CD4-positive, alpha-beta memory T cell (primary cell): ENCODE results near the gene RAB36. TPM values are rescaled to one million over a fixed set of nuclear protein-coding genes. Genes with fewer than 3 reads are reported as not detected.
A peak's percentile ranks its signal among the peaks of the same experiment; 100 is the strongest.

Experiments used
- CTCF ChIA-PET: fragments of 350-600 bp; sonication (Branson Sonifier 250); formaldehyde crosslinking; loops from one replicate; lab custom pipeline; 2021; ENCODE audit warnings: inconsistent platforms; ENCODE audit not compliant: partially characterized antibody; lab: Charles Lee
- POLR2A ChIA-PET: fragments of 350-600 bp; sonication (Branson Sonifier 250); formaldehyde crosslinking; loops from one replicate; lab custom pipeline; 2021; ENCODE audit not compliant: partially characterized antibody; lab: Charles Lee
- DNase-seq, 5 donors: peaks; one replicate each; pipeline versions ENCODE4 v3.0.0 to v3.0.0-alpha.2; 2020 to 2022; ENCODE audit warnings: mixed read lengths in 1 of 5
- H3K27ac ChIP-seq: one replicate; pipeline ENCODE4 v1.7.0; 2013; ENCODE audit warnings: low read depth, low read length
- H3K27me3 ChIP-seq: 2 replicates; pipeline ENCODE4 v1.7.0; 2013; ENCODE audit warnings: mild to moderate bottlenecking, low read length, moderate library complexity; ENCODE audit not compliant: insufficient read depth
- H3K36me3 ChIP-seq: 2 replicates; pipeline ENCODE4 v1.7.0; 2013; ENCODE audit warnings: mild to moderate bottlenecking, low read length, moderate library complexity; ENCODE audit not compliant: insufficient read depth
- H3K4me1 ChIP-seq: 2 replicates; pipeline ENCODE4 v1.7.0; 2013; ENCODE audit warnings: mild to moderate bottlenecking, low read length, moderate library complexity; ENCODE audit not compliant: insufficient read depth
- H3K4me3 ChIP-seq, 2 donors: one replicate each; pipeline ENCODE4 v1.7.0; 2013; ENCODE audit warnings: low read length in 2 of 2, mild to moderate bottlenecking in 1 of 2
- H3K9me3 ChIP-seq, 2 donors: one replicate each; pipeline ENCODE4 v1.7.0; 2013; ENCODE audit warnings: low read length in 2 of 2, control low read depth in 1 of 2; ENCODE audit not compliant: control insufficient read depth in 1 of 2
- H3K27ac Mint-ChIP-seq, 7 donors: one replicate each; pipeline ENCODE4 v1.8.0; 2020 to 2021; ENCODE audit warnings: mixed read lengths in 7 of 7, mild to moderate bottlenecking in 6 of 7, inconsistent platforms in 3 of 7, moderate library complexity in 3 of 7
- H3K27me3 Mint-ChIP-seq, 2 donors: one replicate each; pipeline ENCODE4 v1.8.0; 2020 to 2021; ENCODE audit warnings: mixed read lengths in 2 of 2
- H3K36me3 Mint-ChIP-seq, 2 donors: one replicate each; pipeline ENCODE4 v1.8.0; 2020 to 2021; ENCODE audit warnings: mixed read lengths in 2 of 2, inconsistent platforms in 1 of 2, mild to moderate bottlenecking in 1 of 2
- H3K4me1 Mint-ChIP-seq, 4 donors: one replicate each; pipeline ENCODE4 v1.8.0; 2020 to 2021; ENCODE audit warnings: mixed read lengths in 4 of 4, mild to moderate bottlenecking in 1 of 4
- H3K4me3 Mint-ChIP-seq, 8 donors: one replicate each; pipeline ENCODE4 v1.8.0; 2020 to 2021; ENCODE audit warnings: mixed read lengths in 8 of 8, mild to moderate bottlenecking in 7 of 8, moderate library complexity in 6 of 8, inconsistent platforms in 3 of 8
- H3K9me3 Mint-ChIP-seq, 8 donors: one replicate each; pipeline ENCODE4 v1.8.0; 2020 to 2021; ENCODE audit warnings: mixed read lengths in 8 of 8, mild to moderate bottlenecking in 5 of 8, inconsistent platforms in 3 of 8, moderate library complexity in 1 of 8
- intact Hi-C: fragments of 100-400 bp; cut with micrococcal nuclease; formaldehyde crosslinking; loops from one replicate; pipeline ENCODE4 v1.15.1; 2023
- polyA plus RNA-seq, 2 donors: library from polyadenylated mRNA; unstranded; fragments of 300-500 nt; fragmentation: Illumina TruSeq; gene quantifications; one replicate each; pipeline ENCODE4 v1.2.3, GENCODE V29; 2021
- total RNA-seq, 2 experiments: library from RNA; stranded (reverse); gene quantifications; one replicate each; pipeline ENCODE4 v1.2.3, GENCODE V29; 2021

Gene RAB36
- total and polyA plus RNA-seq, 4 experiments from 2014 or later, result 0.33 to 1.1 (median 0.63) TPM

GRCh38 chr22:23118647-23119493 is 26.4 kb upstream of the RAB36 start:
- Histone ChIP-seq H3K4me3 (no peak overlapping the region), H3K4me1 (peaks cover 16% of the 10 kb centered on the region), H3K9me3 (no peaks in the 10 kb centered on the region), H3K36me3 (no peaks in the 10 kb centered on the region), H3K27me3 (no peaks in the 10 kb centered on the region), H3K27ac (peak overlapping the region; percentile 51)
- peak overlapping the region; percentile 89 to 99 (median 98) for H3K27ac Mint-ChIP-seq
- ChIA-PET POLR2A (interaction anchor here (1.2 to 3.7 kb wide), 4 partner anchors 19 to 49 kb away, joined by 4 to 16 read pairs (median 14); partner anchors contain the start of genes GNAZ, RAB36 and RSPH14), CTCF (interaction anchor here (0.8 to 6.1 kb wide), 11 partner anchors 9 to 366 kb away, joined by 3 to 42 read pairs (median 4); partner anchors contain the start of gene GNAZ)
- DNase-seq, result peak in 1 of 5 donors; percentile 2
- peaks cover 0 to 3% (median 0%) of the 10 kb centered on the region in 8 donors for H3K9me3 Mint-ChIP-seq
- no peaks in the 10 kb centered on the region for H3K27me3 Mint-ChIP-seq
- H3K4me3 Mint-ChIP-seq, result peak overlapping the region; percentile 58 to 86 (median 67)
- H3K4me1 Mint-ChIP-seq, result peaks cover 8 to 24% (median 16%) of the 10 kb centered on the region in 4 donors
- peaks cover 0 to 4% of the 10 kb centered on the region in 2 donors for H3K36me3 Mint-ChIP-seq
- intact Hi-C loops, result no loop called here

DNA sequence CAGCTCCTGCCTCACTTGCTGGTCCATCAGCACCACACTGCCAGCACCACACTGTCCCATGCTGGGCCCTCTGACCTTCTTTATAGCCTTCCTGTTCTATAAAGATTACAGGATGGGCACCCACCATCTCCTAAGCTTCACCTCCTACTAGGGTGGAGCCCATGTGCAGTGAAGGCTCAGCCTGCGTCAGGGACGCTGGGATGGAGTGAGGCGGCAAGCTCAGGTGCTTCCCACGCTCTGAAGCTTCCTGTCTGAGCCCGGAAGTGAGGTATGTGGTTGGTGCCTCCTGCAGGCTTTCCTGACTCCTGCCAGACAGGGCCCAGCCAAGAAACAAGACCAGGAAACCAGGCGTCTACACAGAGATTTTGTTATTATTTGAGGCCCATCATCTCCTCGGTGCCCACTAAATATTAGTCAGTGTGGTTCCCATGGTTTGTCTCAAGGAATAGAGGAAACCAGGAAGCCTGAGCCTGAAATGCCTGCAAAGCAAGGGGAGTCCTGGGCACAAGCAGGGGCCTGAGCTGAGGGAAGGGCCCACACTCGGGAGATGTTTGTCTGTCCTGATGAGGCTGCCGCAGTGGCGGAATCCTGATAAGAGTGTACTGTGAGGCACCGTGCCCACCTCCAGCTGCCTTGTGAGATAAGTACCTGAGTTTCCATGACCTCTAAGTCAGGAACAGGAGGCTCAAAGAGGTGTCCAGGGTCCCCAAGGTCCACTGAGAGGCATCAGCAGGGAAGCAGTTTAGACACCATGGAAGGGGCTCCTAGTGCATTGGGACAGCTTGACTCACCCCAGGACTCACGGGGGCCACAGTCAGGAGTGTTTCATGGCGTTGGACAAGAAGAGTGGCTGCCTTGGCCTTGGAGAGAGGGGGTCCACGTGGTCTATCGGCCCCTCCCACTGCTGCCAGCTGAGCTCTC is 25.5 kb upstream of the RAB36 start:
- no peaks in the 10 kb centered on the region for H3K27me3 Mint-ChIP-seq
- intact Hi-C loops, result no loop called here

DNA sequence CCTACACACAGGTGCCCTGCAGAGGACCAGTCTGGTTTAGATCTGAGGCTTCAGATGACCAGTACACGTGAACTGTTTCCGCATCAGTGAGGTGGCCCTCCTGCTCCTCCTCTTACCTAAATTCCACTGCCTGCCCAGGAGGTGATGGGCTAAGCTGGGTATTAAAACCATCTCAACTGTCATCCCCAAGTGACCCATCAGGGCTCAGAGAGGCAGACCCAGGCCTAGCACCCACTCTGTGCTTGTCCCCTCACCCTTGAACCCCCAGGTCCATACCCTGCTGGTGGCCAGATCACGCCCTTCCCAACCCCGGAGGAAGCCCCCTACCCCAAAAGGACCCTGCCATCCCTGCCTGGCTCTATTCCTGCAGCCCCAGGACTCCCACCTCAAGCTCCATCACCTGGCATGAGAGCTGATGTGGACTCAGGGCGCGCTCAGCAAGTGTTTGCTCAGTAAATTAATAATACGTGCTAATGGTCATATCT is 24.8 kb upstream of the RAB36 start:
- ChIA-PET CTCF (interaction anchor here (0.8 to 6.1 kb wide), 7 partner anchors 7 to 367 kb away, joined by 3 to 42 read pairs (median 7); partner anchors contain the start of gene RSPH14), POLR2A (interaction anchor here (1.6 to 3.7 kb wide), 3 partner anchors 17 to 24 kb away, joined by 12 to 16 read pairs (median 15); partner anchors contain the start of genes RAB36 and RSPH14)
- Mint-ChIP-seq H3K9me3 (peaks cover 0 to 3% (median 0%) of the 10 kb centered on the region in 8 donors), H3K36me3 (peaks cover 0 to 4% of the 10 kb centered on the region in 2 donors), H3K4me1 (peaks cover 8 to 24% (median 16%) of the 10 kb centered on the region in 4 donors), H3K4me3 (no peak overlapping the region), H3K27ac (peak overlapping the region; percentile 53 to 98 (median 88)), H3K27me3 (no peaks in the 10 kb centered on the region)
- Histone ChIP-seq H3K36me3 (no peaks in the 10 kb centered on the region), H3K27me3 (no peaks in the 10 kb centered on the region), H3K9me3 (no peaks in the 10 kb centered on the region), H3K4me3 (no peak overlapping the region), H3K27ac (peak overlapping the region; percentile 51), H3K4me1 (peaks cover 16% of the 10 kb centered on the region)
- intact Hi-C loops, result no loop called here
- peak in 1 of 5 donors; percentile 3 for DNase-seq

More for the DNA sequence above, 25.5 kb upstream of the RAB36 start:
- Mint-ChIP-seq H3K9me3 (peaks cover 0 to 3% (median 0%) of the 10 kb centered on the region in 8 donors), H3K27ac (peak overlapping the region; percentile 89 to 99 (median 98)), H3K4me3 (peak overlapping the region; percentile 58 to 86 (median 67)), H3K4me1 (peaks cover 8 to 24% (median 16%) of the 10 kb centered on the region in 4 donors), H3K36me3 (peaks cover 0 to 4% of the 10 kb centered on the region in 2 donors)
- no peak overlapping the region for H3K4me3 ChIP-seq
- H3K27ac ChIP-seq, result peak overlapping the region; percentile 51
- ChIA-PET POLR2A (interaction anchor here (1.2 to 3.7 kb wide), 4 partner anchors 18 to 49 kb away, joined by 4 to 16 read pairs (median 14); partner anchors contain the start of genes GNAZ, RAB36 and RSPH14), CTCF (interaction anchor here (0.8 to 6.1 kb wide), 12 partner anchors 8 to 366 kb away, joined by 3 to 42 read pairs (median 4); partner anchors contain the start of genes GNAZ and RSPH14)
- H3K9me3 ChIP-seq, result no peaks in the 10 kb centered on the region
- H3K4me1 ChIP-seq, result peaks cover 16% of the 10 kb centered on the region
- peak; percentile 66 to 81 (median 71) for DNase-seq
- H3K27me3 ChIP-seq, result no peaks in the 10 kb centered on the region
- H3K36me3 ChIP-seq, result no peaks in the 10 kb centered on the region

- no peaks in the 10 kb centered on the region for H3K9me3 ChIP-seq
- ChIA-PET POLR2A (interaction anchor here (3.7 kb wide), 1 partner anchor 21 kb away, joined by 16 read pairs; the partner anchor contains the start of gene RSPH14), CTCF (interaction anchor here (1.4 to 6.1 kb wide), 3 partner anchors 161 to 368 kb away, joined by 4 to 42 read pairs (median 10); no protein-coding TSS in a partner anchor)
- H3K4me1 Mint-ChIP-seq, result peaks cover 8 to 24% (median 16%) of the 10 kb centered on the region in 4 donors
- peaks cover 0 to 4% of the 10 kb centered on the region in 2 donors for H3K36me3 Mint-ChIP-seq
- no peak overlapping the region for H3K27ac ChIP-seq
- no peak overlapping the region for H3K4me3 Mint-ChIP-seq
- H3K9me3 Mint-ChIP-seq, result peaks cover 0 to 3% (median 0%) of the 10 kb centered on the region in 8 donors
- intact Hi-C loops, result no loop called here
- peaks cover 16% of the 10 kb centered on the region for H3K4me1 ChIP-seq
- H3K4me3 ChIP-seq, result no peak overlapping the region
- no peak for DNase-seq
- no peaks in the 10 kb centered on the region for H3K27me3 Mint-ChIP-seq
- H3K27ac Mint-ChIP-seq, result peak overlapping the region in 3 of 7 donors; percentile 71 to 89 (median 89)
- no peaks in the 10 kb centered on the region for H3K27me3 ChIP-seq
- no peaks in the 10 kb centered on the region for H3K36me3 ChIP-seq
Measured at GRCh38 chr22:23121000-23121421, 24.3 kb upstream of the RAB36 start.

DNA sequence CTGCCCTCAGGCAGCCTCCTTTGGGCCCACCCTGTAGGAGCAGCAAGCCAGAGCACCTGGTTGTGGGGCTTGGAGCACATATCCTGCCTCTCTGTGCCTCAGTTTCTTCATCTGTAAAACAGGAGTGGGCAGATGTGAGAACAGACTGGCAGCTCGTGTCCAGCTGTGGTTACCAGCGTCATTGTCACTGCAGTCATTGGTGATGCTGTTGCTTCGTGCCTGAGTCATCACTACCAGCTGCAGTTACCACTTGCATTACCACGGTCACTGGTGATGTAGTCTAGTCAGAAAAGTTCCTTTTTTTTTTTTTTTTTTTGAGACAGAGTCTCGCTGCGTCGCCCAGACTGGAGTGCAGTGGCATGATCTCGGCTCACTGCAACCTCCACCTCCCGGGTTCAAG is 23.9 kb upstream of the RAB36 start:
- peaks cover 16% of the 10 kb centered on the region for H3K4me1 ChIP-seq
- no peak overlapping the region for H3K27ac ChIP-seq
- peaks cover 0 to 3% (median 0%) of the 10 kb centered on the region in 8 donors for H3K9me3 Mint-ChIP-seq
- no peak overlapping the region for H3K4me3 Mint-ChIP-seq
- ChIA-PET CTCF (interaction anchor here (1.4 to 6.1 kb wide), 2 partner anchors 162 to 179 kb away, joined by 4 to 42 read pairs; no protein-coding TSS in a partner anchor), POLR2A (interaction anchor here (3.7 kb wide), 1 partner anchor 21 kb away, joined by 16 read pairs; the partner anchor contains the start of gene RSPH14)
- no peaks in the 10 kb centered on the region for H3K27me3 Mint-ChIP-seq
- peaks cover 0 to 4% of the 10 kb centered on the region in 2 donors for H3K36me3 Mint-ChIP-seq
- peaks cover 8 to 24% (median 16%) of the 10 kb centered on the region in 4 donors for H3K4me1 Mint-ChIP-seq
- DNase-seq, result peak in 1 of 5 donors; percentile 18
- H3K27me3 ChIP-seq, result no peaks in the 10 kb centered on the region
- intact Hi-C loops, result no loop called here
- H3K9me3 ChIP-seq, result no peaks in the 10 kb centered on the region
- H3K4me3 ChIP-seq, result no peak overlapping the region
- no peak overlapping the region for H3K27ac Mint-ChIP-seq
- H3K36me3 ChIP-seq, result no peaks in the 10 kb centered on the region
